Gastroesophageal sphincter (tissue), 3 donors: ENCODE measurements around the gene TTC7B.

Experiments
- POLR2A ChIP-seq, 2 donors: fragments of 450-650 bp; IDR thresholded peaks; one replicate each; pipeline ENCODE4 v1.6.1; 2017; ENCODE audit warnings: antibody characterized with exemption in 2 of 2, mild to moderate bottlenecking in 2 of 2, moderate library complexity in 1 of 2
- POLR2AphosphoS5 ChIP-seq: sonication (generic); formaldehyde crosslinking; IDR thresholded peaks from one replicate; pipeline ENCODE4 v1.6.1; 2017; ENCODE audit warnings: antibody characterized with exemption
- TF ChIP-seq, protein P1 (sequence below), 4 experiments: fragments of 200-600 bp in 2 of 4; fragments of 450-650 bp in 2 of 4; sonication (generic) in 1 of 4; IDR thresholded peaks; one replicate each; pipeline ENCODE4 v1.5.1; 2017 to 2019; ENCODE audit warnings: antibody characterized with exemption in 4 of 4, mild to moderate bottlenecking in 2 of 4, moderate library complexity in 2 of 4

DNA sequence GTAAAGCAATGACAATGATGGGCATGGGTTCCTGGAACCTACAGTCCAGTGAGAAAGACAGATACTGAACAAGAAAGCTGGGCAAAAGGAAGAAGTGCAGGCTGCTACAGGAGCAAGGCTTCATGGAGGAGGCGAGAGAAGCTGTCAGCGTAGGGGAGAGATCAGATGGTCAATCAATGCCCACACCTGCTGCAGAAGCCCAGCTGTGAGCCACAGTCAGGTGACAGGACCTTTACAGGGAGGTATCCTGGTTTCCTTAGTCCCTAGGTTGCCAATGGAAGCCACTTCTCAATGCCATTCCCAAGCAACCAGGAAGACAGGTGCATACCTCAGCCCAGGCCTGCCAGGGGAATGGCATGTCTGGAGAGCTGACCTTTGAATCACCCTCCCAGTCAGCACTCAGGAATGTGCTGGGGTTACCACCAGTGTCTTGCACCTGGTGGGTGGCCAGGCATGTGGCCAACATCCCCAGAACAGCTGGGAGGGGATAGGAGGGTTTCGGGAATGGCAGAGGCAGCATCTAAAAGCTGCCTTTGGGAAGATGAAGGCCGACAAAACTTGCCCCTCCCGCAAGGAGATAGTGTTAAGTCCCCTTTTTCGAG is 170.3 kb downstream of the TTC7B start:
- TF ChIP-seq POLR2A (IDR thresholded peaks at IDR 0.05), result no peak
- TF ChIP-seq, protein P1, sequence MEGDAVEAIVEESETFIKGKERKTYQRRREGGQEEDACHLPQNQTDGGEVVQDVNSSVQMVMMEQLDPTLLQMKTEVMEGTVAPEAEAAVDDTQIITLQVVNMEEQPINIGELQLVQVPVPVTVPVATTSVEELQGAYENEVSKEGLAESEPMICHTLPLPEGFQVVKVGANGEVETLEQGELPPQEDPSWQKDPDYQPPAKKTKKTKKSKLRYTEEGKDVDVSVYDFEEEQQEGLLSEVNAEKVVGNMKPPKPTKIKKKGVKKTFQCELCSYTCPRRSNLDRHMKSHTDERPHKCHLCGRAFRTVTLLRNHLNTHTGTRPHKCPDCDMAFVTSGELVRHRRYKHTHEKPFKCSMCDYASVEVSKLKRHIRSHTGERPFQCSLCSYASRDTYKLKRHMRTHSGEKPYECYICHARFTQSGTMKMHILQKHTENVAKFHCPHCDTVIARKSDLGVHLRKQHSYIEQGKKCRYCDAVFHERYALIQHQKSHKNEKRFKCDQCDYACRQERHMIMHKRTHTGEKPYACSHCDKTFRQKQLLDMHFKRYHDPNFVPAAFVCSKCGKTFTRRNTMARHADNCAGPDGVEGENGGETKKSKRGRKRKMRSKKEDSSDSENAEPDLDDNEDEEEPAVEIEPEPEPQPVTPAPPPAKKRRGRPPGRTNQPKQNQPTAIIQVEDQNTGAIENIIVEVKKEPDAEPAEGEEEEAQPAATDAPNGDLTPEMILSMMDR (IDR thresholded peaks at IDR 0.05), result no peak
- peak; percentile 27 for TF ChIP-seq POLR2AphosphoS5
